ENCODE data around the gene ARHGAP6.

- TF ChIP-seq CTCF (IDR thresholded peaks at IDR 0.05) = no peak
- no peak for TF ChIP-seq EP300 (IDR thresholded peaks at IDR 0.05)
These were observed 279.7 kb downstream of the ARHGAP6 start for GRCh38 chrX:11386001-11386523.
